Body of pancreas (tissue), 4 donors: ENCODE data around the gene NUP210. TPM values are rescaled to one million over a fixed set of nuclear protein-coding genes. Genes with fewer than 3 reads are reported as not detected.
A peak's percentile ranks its signal among the peaks of the same experiment; 100 is the strongest.

ENCODE experiments used
- ATAC-seq: fragments of 150-250 bp; one replicate; pipeline ENCODE4 v1.9.1; 2016
- DNase-seq, 4 donors: peaks; one replicate each; pipeline ENCODE4 v3.0.0-alpha.2; 2019
- H3K27ac ChIP-seq, 4 donors: fragments of 200-600 bp; sonication (generic); 1 replicate in 3 of 4; 2 replicates in 1 of 4; pipeline versions ENCODE4 v1.5.1 to v1.6.1; 2016 to 2019; ENCODE audit warnings: mild to moderate bottlenecking in 1 of 4, mixed read lengths in 1 of 4, moderate library complexity in 1 of 4
- H3K27me3 ChIP-seq, 2 donors: fragments of 200-600 bp; sonication (generic); one replicate each; pipeline ENCODE4 v1.6.0; 2016; ENCODE audit warnings: mild to moderate bottlenecking in 1 of 2
- H3K36me3 ChIP-seq, 2 donors: fragments of 200-600 bp; sonication (generic); replicated peaks in 1 of 2; 2 replicates each; pipeline ENCODE4 v1.5.1; 2016; ENCODE audit warnings: low read depth in 2 of 2; ENCODE audit not compliant: insufficient read depth in 1 of 2
- H3K4me1 ChIP-seq: fragments of 200-600 bp; sonication (generic); one replicate; pipeline ENCODE4 v1.6.0; 2016
- H3K4me3 ChIP-seq, 2 donors: fragments of 200-600 bp; sonication (generic); 1 replicate in 1 of 2; 2 replicates in 1 of 2; pipeline ENCODE4 v1.5.1; 2016 to 2019
- H3K9me3 ChIP-seq, 3 donors: fragments of 200-600 bp; sonication (generic); 1 replicate in 2 of 3; 2 replicates in 1 of 3; pipeline ENCODE4 v1.5.1; 2016
- POLR2A ChIP-seq, 3 donors: fragments of 450-650 bp; IDR thresholded peaks; one replicate each; pipeline ENCODE4 v1.6.1; 2016; ENCODE audit warnings: antibody characterized with exemption in 3 of 3, mild to moderate bottlenecking in 2 of 3
- WGBS, 2 donors: methylation state at CpG; one replicate each; pipeline ENCODE4 v1.1.5; 2017; 5-methylcytosine and 5-hydroxymethylcytosine counted together
- intact Hi-C: fragments of 100-400 bp; cut with DNase I; formaldehyde crosslinking; loops from one replicate; pipeline ENCODE4 v1.15.1; 2023
- total RNA-seq, 2 donors: library from RNA; depleted of rRNA; stranded (reverse); fragments of >200 nt; gene quantifications; one replicate each; pipeline ENCODE4 v1.1.0, GENCODE V29; 2016
- TF ChIP-seq, protein P1 (sequence below), 7 experiments: fragments of 450-650 bp in 4 of 7; fragments of 200-600 bp in 3 of 7; sonication (generic) in 3 of 7; IDR thresholded peaks; one replicate each; pipeline ENCODE4 v1.5.1; 2016 to 2019; ENCODE audit warnings: antibody characterized with exemption in 7 of 7

The NUP210 gene
- total RNA-seq, 2 donors from 2014 or later = 16.3 to 19.1 TPM

DNA sequence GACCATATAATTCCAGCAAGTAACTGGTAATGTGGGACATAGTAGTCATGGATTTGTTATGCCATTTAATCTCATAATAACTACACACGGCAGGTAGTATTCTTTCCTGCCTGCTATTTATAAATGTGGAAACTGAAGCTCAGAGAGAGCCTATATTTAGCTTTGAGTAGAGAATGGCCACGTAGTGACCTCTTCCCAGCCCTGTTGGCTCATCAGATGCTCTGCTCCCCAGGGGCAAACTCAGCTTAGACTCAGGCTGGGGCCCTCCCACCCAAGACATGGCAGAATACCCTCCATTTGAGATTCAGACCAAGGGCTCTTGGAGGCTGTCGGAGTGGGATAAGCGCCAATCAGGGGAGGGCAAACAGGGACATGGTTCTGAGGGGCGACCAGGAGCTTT, 42.7 kb upstream of the NUP210 start:
- H3K4me1 ChIP-seq = peaks cover 10% of the 10 kb centered on the region
- ATAC-seq = no peak
- 71 to 74% methylated on average over 5 of the region's 5 CpGs for WGBS, 2 donors
- DNase-seq = no peak
- no peaks in the 10 kb centered on the region for H3K36me3 ChIP-seq
- no peak for TF ChIP-seq POLR2A (IDR thresholded peaks at IDR 0.05)
- TF ChIP-seq, protein P1, sequence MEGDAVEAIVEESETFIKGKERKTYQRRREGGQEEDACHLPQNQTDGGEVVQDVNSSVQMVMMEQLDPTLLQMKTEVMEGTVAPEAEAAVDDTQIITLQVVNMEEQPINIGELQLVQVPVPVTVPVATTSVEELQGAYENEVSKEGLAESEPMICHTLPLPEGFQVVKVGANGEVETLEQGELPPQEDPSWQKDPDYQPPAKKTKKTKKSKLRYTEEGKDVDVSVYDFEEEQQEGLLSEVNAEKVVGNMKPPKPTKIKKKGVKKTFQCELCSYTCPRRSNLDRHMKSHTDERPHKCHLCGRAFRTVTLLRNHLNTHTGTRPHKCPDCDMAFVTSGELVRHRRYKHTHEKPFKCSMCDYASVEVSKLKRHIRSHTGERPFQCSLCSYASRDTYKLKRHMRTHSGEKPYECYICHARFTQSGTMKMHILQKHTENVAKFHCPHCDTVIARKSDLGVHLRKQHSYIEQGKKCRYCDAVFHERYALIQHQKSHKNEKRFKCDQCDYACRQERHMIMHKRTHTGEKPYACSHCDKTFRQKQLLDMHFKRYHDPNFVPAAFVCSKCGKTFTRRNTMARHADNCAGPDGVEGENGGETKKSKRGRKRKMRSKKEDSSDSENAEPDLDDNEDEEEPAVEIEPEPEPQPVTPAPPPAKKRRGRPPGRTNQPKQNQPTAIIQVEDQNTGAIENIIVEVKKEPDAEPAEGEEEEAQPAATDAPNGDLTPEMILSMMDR (IDR thresholded peaks at IDR 0.05) = no peak
- intact Hi-C loops = no loop called here
- no peak overlapping the region for H3K4me3 ChIP-seq
- no peak overlapping the region for H3K27ac ChIP-seq
- H3K27me3 ChIP-seq = no peaks in the 10 kb centered on the region
- no peaks in the 10 kb centered on the region for H3K9me3 ChIP-seq

DNA sequence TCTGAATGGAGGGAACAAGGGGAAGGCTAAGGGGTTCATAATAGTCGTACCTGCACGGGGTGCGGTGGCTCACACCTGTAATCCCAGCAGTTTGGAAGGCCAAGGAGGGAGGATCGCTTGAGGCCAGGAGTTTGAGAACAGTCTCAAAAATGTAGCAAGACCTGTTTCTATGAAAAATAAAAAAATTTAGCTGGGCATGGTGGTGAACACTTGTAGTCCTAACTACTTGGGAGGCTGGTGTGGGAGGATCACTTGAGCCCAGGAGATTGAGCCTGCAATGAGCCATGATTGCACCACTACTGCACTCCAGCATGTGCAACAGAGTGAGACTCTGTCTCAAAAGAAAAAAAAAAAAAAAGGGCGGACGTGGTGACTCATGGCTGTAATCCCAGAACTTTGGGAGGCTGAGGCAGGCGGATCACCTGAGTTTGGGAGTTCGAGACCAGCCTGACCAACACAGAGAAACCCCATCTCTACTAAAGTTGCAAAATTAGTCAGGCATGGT, 42.1 kb upstream of the NUP210 start:
- ATAC-seq (no peak), DNase-seq (no peak)
- no peaks in the 10 kb centered on the region for H3K9me3 ChIP-seq
- 78 to 87% methylated on average over 8 of the region's 8 CpGs for WGBS, 2 donors
- H3K4me1 ChIP-seq = peaks cover 10% of the 10 kb centered on the region
- H3K4me3 ChIP-seq = no peak overlapping the region
- H3K27ac ChIP-seq = no peak overlapping the region
- intact Hi-C loops = no loop called here
- TF ChIP-seq, protein P1 (IDR thresholded peaks at IDR 0.05) = no peak
- no peak for TF ChIP-seq POLR2A (IDR thresholded peaks at IDR 0.05)
- H3K36me3 ChIP-seq = no peaks in the 10 kb centered on the region
- no peaks in the 10 kb centered on the region for H3K27me3 ChIP-seq

DNA sequence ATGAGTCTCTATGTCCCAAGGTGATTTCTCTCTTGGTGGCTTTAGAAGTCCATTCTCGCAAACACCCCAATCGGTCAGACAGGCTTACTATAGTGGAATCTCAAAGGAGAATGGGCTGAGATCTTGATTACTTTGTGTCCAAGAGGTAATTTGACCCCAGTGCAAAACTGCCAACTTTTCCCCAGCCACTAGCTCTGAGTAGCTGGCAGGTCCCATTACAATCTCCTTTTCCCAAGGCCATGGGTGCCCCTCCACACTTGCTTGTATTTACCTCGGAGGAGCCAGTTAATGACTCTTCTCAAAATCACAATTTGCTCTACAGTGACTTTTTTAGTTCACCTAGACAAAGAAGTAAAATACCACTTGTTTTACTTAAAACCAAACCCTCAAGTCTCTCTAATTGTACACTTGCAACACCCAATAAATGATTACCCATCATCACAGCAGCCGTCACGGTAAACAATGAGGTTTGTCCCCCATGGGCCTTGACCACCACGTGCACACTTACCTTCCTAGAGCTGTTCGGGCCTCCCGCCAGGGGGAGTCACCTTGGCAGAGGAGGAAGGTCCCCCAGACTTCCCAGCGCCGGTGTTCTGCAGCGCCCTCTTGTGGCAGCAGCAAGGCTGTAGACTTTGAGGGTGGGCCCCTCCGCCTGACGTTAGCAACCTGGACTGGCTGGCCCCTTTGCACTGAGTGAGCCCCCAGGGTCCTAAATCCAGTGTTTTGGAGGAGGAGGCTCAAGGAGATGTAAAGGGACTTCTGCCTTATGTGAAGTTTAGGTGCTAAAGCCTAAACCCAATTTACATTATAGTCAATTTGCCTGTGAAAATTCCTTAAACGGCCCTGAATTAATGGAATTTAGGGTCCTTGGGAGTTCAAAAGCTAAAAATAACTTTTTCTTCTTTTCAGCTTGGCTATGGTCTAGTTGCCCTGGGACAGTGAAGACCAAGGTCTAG, 41.3 kb upstream of the NUP210 start:
- 24 to 26% methylated on average over 10 to 14 of the region's 14 CpGs for WGBS, 2 donors
- no peak overlapping the region for H3K27ac ChIP-seq
- DNase-seq (peak; percentile 64 to 78 (median 70)), ATAC-seq (peak; percentile 73)
- H3K4me1 ChIP-seq = peaks cover 10% of the 10 kb centered on the region
- no peak for TF ChIP-seq POLR2A (IDR thresholded peaks at IDR 0.05)
- TF ChIP-seq, protein P1 (IDR thresholded peaks at IDR 0.05) = peak; percentile 24 to 61 (median 43)
- H3K4me3 ChIP-seq = no peak overlapping the region
- H3K27me3 ChIP-seq = no peaks in the 10 kb centered on the region
- intact Hi-C loops = no loop called here
- no peaks in the 10 kb centered on the region for H3K9me3 ChIP-seq
- H3K36me3 ChIP-seq = no peaks in the 10 kb centered on the region

DNA sequence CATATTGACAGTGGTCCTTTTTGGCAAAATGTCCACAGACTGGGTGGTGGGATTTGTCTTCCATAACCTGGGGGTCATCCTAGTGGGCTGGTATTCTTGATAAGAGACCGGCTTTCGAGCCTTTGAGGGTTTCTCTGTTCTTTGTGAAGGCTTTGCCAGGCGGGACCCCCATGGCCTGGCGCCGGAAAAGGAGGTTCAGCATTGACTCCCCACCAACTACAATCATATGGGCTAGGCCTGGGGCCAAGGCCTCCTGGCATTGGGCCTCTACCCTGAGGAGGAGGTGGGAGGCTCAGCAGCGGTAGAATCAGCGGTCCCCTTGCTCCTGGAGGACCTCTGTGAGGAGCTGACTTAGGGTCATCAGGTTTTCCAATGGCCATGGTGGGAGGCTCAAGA, 40.2 kb upstream of the NUP210 start:
- no peak for TF ChIP-seq POLR2A (IDR thresholded peaks at IDR 0.05)
- TF ChIP-seq, protein P1 (IDR thresholded peaks at IDR 0.05) = no peak
- DNase-seq = no peak
- intact Hi-C loops = no loop called here
- ATAC-seq = no peak
- no peaks in the 10 kb centered on the region for H3K9me3 ChIP-seq
- H3K36me3 ChIP-seq = no peaks in the 10 kb centered on the region
- peaks cover 10% of the 10 kb centered on the region for H3K4me1 ChIP-seq
- H3K4me3 ChIP-seq = no peak overlapping the region
- no peak overlapping the region for H3K27ac ChIP-seq
- WGBS, 2 donors = 95 to 100% methylated on average over 2 to 7 of the region's 7 CpGs
- H3K27me3 ChIP-seq = no peaks in the 10 kb centered on the region
